HG03439 (cell line): Measurements from ENCODE around the gene APOBEC3G.

Experiments
- ATAC-seq: cut with Tn5 transposase; IDR thresholded peaks from one replicate; pipeline ENCODE4 v1.9.1; 2021; ENCODE audit warnings: mild to moderate bottlenecking, moderate library complexity; ENCODE audit not compliant: unreplicated experiment

The APOBEC3G gene

GRCh38 chr22:39120983-39121382 lies 43.9 kb downstream of the APOBEC3G start:
- no peak for ATAC-seq

- no peak for ATAC-seq
Measured at GRCh38 chr22:39122772-39123470, 45.8 kb downstream of the APOBEC3G start.

- no peak for ATAC-seq
Measured at GRCh38 chr22:39123751-39124581, 46.9 kb downstream of the APOBEC3G start.

GRCh38 chr22:39125622-39126021 lies 48.5 kb downstream of the APOBEC3G start:
- no peak for ATAC-seq

GRCh38 chr22:39128508-39128907 lies 51.4 kb downstream of the APOBEC3G start:
- ATAC-seq = no peak

- no peak for ATAC-seq
Measured at GRCh38 chr22:39129081-39129480, 52.0 kb downstream of the APOBEC3G start.

GRCh38 chr22:39129746-39130145 lies 52.7 kb downstream of the APOBEC3G start:
- ATAC-seq = no peak

- no peak for ATAC-seq
Measured at GRCh38 chr22:39130152-39130704, 53.2 kb downstream of the APOBEC3G start.

- ATAC-seq = no peak
Measured at GRCh38 chr22:39130892-39131855, 54.1 kb downstream of the APOBEC3G start.

GRCh38 chr22:39132281-39132680 lies 55.2 kb downstream of the APOBEC3G start:
- no peak for ATAC-seq

GRCh38 chr22:39132871-39133524 lies 55.9 kb downstream of the APOBEC3G start:
- ATAC-seq = no peak

- no peak for ATAC-seq
Measured at GRCh38 chr22:39133871-39134270, 56.8 kb downstream of the APOBEC3G start.

GRCh38 chr22:39134366-39135091 lies 57.5 kb downstream of the APOBEC3G start:
- no peak for ATAC-seq

- no peak for ATAC-seq
Measured at GRCh38 chr22:39135092-39135896, 58.2 kb downstream of the APOBEC3G start.

GRCh38 chr22:39136317-39136716 lies 59.2 kb downstream of the APOBEC3G start:
- ATAC-seq = no peak
